Right forelimb (tissue), 1 donor: ENCODE results near the gene THRB.

Experiments
- DNase-seq: peaks from one replicate; pipeline ENCODE4 v3.0.0-alpha.2; 2018

Gene THRB

DNA sequence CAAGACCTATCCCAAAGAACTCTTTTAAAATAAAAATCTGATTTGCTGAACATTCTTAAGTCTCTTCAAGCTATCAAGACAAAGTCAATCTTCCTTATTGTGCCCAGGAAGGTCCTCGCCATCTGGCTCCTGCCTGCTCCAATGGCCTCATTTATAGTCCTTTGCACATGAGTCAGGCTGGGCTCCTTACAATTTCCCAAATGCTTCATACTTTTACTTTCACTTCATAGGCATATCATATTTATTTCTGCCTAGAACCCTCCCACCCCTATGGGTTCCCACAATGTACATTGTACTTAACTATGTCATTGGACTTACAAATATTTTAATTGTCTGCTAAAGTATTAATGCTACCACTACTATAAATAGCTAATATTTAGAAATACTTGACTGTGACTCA, 9.1 kb downstream of the THRB start:
- no peak for DNase-seq

DNA sequence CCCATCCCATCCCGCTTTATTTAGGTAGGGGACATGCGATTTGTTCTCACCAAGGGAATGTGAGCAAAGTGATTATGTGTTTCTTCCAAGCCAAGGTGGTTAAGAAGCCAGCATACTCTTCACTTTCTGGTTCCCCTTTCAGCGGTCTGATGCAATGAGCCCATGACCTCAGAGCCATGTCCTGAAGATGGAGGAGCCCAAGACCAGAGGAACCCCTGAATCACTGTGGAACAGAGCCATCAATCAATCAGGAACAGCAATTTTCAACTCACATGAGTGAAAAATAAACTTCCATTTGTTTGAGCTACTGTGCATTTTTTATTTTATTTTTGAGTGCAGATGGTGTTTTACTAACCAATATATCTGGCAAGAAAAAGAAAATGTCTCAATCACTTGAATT, 10.8 kb downstream of the THRB start:
- DNase-seq = no peak

DNA sequence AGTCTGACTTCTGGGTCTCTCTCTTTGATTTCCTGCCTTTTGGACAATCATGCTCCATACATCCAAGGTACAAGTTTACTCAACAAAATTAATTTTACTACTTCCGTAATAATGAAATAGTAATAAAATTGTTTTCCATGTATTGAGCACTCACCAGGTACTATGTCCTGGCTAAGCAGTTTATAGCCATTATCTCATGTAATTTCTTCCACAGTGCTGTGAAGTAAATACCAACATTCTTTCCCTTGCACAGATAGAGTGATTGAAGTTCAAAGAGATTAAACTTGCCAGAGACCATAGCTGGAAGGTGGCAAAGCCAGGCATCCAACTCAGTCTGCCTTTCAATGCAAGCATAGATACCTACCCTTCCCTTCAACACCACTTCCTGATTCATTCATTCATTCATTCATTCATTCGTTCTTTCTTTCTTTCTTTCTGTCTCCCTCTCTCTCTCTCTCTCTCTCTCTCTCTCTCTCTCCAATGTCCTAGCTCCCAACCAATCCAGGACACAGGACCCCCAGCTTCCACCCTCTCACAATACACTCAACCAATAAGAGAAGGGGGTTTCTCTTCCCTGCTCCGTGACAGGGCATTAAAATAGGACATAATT, 12.4 kb downstream of the THRB start:
- no peak for DNase-seq

DNA sequence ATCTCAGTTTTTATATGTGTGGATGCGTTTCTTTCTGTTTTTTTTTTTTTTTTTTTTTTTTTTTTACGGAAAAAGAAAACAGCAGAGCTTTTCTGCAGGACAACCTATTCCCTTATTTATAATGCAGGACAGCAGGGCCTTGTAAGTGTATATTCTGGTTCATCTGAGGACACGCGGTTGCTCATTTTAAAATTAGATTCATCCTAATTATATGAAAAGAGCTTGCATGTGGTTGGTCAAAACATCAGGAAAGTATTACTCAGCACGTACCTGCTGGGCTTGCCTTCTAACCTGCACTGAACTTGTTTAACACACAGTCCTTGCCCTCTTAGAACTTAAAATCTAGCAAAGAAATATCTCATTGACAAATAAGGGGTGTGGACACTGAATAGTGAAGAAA, 13.5 kb downstream of the THRB start:
- DNase-seq = no peak

DNA sequence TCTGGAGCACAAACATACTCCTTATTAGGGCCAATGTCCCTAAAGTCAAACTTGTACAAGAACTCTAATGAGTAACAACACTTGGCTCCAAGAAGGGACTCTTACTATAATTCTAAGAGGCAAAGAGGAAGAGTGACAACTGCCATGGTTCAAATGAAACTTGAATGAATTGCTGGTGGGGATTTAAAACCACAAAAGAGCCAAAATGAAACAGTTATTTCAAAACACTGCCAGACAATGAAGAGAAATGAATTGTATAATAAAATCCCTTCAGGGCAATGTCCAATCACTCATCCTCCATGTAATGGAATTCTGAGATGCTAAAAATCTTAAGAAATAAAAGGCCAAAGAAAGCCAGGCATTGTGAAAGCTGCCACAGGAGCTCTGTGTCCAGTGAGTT, 14.2 kb downstream of the THRB start:
- DNase-seq = no peak

DNA sequence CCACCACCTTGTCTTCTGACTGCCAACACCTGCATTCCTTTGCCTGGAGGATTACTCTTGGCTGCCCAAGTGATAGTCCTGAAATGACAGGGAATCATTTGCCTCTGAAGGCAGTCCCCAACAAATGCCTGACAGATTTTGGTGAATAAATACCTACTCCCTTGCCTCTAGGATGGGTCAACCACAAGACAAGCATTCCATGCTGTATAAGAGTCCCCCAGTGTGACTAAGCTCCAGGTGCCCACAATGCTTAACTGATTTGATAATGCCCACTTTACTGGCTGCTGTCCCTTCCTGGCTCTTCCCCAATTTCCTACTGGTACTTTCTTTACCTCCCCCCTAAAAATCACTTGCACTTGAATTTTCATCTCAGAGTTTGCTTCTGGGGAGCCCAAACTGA, 14.8 kb downstream of the THRB start:
- DNase-seq = no peak

- no peak for DNase-seq
These were observed 17.6 kb downstream of the THRB start for GRCh38 chr3:24476871-24477656.

DNA sequence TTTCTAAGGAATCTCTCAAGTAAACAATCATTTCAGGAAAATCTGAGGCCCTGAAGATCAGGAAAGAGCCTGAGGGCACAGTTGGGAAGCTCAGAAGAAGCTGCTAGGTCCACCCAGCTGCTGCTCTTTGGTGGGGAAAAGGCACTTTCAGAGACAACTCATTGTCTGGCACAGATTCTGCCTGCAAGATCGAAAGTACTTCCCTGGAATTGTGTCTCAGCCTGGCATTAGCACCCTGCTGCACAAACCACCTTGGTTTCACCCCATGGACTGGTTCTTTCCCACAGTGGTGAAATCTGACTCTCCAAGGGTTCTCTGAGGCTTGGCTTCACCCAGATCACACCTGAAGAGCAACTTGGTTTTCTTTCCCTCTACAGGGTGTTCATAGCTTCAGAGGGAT, 18.7 kb downstream of the THRB start:
- no peak for DNase-seq

DNA sequence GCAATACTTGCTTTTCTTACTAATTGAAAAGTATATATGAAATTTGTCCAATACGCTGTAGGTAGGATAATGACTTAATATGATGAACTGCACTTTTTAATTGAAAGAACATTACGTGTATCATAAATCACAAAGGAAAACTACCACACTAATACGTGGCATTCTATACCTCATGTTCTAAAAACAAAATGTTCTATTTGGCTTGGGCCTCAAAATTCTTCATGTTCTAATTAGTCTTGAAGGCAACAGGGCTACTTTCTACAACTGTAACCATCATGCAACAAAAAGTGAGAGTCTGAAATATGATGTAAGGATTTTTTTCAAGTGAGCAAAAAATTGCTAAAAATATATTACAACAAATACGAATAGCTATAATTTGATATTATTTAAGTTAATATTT, 19.8 kb downstream of the THRB start:
- DNase-seq = no peak

GRCh38 chr3:24472358-24472757, 22.3 kb downstream of the THRB start:
- DNase-seq = no peak

GRCh38 chr3:24471486-24471885, 23.2 kb downstream of the THRB start:
- DNase-seq = no peak

- no peak for DNase-seq
These were observed 24.4 kb downstream of the THRB start for GRCh38 chr3:24470277-24470676.

DNA sequence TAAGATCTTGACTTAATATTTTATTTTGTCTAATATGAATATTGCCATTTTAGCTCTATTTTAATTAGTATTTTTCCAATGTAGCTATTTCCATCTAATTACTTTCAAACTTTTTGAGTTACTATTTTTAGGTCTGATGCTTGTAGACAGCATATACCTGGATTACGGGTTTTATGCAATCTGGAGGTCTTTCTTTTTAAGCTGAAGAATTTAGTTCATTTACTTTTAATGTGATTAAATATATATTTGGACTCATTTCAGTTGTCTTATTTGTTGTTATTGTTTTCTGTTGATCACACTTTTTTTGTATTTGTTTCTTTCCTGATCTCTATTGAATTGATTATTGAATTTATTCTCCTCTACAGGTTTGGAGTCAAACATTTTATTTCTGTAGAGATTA, 30.3 kb downstream of the THRB start:
- DNase-seq = no peak

DNA sequence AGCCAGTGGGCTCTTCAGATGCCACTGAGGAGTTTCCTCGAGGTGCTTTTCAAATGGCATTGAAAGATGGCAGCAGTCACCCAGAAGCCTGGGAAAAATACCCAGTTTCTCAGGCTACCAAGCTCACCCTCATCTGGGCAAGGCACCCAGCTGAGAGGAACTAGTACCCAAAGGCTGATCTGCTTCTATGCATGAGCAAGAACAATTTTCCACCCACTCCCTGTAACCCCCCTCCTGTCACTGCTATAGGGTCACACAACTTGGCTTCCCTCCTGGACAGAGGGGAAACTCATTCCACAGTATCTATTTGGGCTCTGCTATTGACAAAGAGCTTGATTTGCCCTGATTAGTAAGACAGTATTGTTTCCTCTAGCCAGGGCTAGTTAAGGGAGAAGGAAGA, 31.9 kb downstream of the THRB start:
- no peak for DNase-seq

DNA sequence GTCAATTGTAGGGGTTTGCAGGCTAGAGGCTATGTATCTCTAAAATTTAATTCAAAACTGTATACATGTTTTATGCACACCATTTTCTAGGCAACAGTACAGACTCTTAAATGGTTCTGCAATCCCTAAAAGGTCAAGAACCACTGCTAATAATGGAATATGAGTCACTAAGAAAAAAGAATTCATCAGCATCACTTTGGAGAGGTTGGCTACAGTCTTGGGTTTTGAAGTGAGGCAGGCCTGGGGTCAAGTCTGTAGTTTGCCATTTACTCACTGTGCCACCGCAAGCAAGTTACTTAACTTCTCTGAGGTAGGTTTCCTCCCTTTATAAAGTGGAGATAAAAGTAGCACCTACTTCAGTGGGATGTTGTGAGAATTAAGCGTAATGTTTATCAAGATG, 33.7 kb downstream of the THRB start:
- no peak for DNase-seq

GRCh38 chr3:24457719-24458118, 36.9 kb downstream of the THRB start:
- no peak for DNase-seq

- DNase-seq = no peak
These were observed 39.8 kb downstream of the THRB start for GRCh38 chr3:24454856-24455255.

- no peak for DNase-seq
These were observed 40.3 kb downstream of the THRB start for GRCh38 chr3:24454393-24454792.

GRCh38 chr3:24451461-24452099, 43.1 kb downstream of the THRB start:
- DNase-seq = no peak

- no peak for DNase-seq
These were observed 44.3 kb downstream of the THRB start for GRCh38 chr3:24450160-24450907.

GRCh38 chr3:24447836-24448235, 46.8 kb downstream of the THRB start:
- no peak for DNase-seq

GRCh38 chr3:24446032-24446431, 48.6 kb downstream of the THRB start:
- no peak for DNase-seq

DNA sequence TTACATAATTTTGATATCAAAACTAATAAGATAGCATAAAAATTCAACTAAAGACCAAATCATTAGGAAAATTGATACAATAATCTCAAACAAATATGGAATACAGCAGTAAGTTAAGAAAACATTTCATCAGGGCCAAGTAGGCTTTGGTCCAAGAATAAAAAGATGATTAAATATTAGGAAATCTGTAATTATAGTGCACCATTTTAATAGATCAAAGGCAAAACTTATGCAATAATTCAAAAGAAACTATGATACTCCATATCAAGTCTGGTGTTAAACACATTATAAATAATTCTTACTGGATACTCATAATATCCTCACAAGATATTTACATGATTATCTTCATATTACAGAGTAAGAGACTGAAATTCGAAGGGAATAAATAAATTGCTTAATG, 51.2 kb downstream of the THRB start:
- DNase-seq = no peak
